Measurements from ENCODE around the gene MAGI2.
A peak's percentile ranks its signal among the peaks of the same experiment; 100 is the strongest.

Gene MAGI2

DNA sequence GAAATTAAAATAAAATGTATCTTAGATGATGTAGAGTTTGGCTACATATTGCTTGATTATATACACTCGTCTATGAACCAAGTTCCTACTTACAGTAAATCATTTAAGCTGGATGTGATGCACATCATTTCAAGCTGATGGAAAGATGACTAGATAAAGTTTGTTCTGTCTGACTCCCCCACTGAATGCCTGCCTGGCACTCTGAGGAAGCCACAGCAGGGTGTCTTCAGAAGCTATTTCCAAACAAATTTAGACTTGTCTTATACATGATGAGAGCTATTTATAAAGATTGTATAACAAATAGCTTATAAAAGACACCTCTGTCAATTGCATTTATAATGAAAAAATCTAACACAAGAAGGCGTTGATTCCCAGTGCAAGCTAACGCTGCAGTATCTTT lies 741.4 kb downstream of the MAGI2 start:
- no peak for DNase-seq

DNA sequence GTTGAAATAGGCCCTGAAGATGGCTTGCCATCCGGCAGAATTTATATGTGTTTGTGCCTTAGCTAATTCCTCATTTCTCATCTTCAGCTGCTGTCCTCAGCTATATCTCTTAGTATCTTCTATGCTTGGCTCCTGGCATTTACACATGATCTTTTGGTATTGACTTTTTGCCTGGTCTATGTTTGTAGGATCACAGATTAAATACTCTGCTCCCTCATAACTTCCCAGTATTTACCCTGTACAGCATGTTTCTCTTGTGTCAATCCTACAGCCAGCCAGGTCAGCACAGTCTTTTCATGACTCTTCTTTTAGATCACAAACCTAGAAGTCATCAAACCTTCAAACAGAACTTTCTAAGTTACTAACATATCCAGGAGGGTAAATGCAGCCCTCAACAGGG lies 743.8 kb downstream of the MAGI2 start:
- no peak for DNase-seq

DNA sequence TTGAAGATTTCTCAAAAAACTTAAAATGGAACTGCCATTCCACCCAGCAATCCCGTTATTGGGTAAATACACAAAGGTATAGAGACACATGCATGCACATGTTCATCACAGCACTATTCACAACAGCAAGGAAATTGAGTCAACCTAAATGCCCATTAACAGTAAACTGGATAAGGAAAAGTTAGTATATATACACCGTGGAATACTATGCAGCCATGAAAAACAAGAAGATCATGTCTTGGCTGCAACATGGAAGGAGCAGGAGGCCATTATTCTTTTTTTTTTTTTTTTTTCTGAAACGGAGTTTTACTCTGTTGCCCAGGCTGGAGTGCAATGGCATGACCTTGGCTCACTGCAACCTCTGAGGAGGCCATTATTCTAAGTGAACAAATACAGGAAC lies 749.0 kb downstream of the MAGI2 start:
- no peak for DNase-seq

DNA sequence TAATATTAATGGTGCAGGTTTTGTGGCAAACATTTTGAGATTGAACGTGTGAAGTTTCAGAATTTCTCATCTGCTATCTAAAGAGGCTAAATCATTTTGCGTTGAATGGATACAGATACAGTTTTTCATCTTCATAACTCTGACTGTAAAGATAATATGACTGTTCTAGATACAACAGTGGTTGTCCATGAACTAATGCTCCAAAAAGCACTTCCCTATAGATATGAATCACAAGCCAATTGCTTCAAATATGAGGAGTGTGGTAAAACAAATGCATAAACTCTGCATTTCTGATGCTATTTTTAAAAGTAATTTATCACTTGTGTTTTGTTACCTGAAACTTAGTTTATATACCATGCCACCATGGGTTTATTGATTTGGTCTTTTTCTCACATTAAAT lies 750.1 kb downstream of the MAGI2 start:
- peak; percentile 66 for DNase-seq

DNA sequence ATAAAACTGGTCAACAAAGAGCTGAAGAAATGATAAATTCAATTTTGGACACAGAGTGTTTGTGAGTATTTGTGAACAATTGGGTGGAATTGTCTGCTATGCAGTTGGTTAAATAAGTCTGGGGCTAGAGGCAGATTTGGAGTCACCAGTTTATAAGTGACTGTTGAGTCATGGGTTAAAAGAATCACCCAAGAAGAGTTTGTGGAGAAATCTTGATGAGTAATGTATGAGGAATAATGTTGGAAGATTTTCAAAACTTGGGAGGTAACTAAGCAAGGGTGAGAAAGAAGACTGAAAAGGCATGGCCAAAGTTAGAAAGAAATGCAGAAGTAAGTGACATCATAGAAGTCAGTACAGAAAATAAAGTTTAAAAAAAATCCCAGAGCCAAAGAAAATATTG lies 750.7 kb downstream of the MAGI2 start:
- peak; percentile 99 for DNase-seq

DNA sequence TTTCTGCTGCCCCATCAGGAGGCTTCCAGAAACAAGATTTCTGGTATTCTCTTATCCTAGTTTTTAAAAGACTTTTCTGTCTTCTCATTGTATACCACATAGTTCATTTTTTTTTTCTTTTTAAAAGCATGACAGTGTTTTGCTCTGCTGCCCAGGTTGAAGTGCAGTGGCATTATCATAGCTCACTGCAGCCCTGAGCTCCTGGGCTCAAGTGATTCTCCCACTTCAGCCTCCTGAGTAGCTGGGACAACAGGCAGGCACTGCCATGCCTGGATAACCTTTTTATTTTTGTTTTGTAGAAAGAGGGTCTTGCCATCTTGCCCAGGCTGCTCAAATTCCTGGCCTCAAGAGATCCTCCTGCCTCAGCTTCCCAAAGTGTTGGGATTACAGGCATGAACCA lies 757.6 kb downstream of the MAGI2 start:
- no peak for DNase-seq

DNA sequence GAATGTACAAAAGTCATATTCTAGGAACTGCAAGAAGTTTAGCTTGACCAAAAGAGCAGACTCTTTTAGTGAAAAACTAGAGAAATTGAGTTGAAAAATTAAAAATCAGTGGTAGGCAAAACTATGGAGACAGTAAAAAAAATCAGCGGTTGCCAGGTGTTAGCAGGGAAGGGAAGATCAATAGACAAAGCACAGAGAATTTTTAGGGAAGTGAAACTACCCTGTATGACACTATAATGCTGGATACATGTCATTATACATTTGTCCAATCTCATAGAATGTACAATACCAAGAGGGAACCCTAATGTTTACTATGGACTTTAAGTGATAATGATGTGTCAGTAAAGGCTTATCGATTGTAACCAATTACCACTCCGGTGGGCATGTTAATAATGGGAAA lies 761.9 kb downstream of the MAGI2 start:
- no peak for DNase-seq

DNA sequence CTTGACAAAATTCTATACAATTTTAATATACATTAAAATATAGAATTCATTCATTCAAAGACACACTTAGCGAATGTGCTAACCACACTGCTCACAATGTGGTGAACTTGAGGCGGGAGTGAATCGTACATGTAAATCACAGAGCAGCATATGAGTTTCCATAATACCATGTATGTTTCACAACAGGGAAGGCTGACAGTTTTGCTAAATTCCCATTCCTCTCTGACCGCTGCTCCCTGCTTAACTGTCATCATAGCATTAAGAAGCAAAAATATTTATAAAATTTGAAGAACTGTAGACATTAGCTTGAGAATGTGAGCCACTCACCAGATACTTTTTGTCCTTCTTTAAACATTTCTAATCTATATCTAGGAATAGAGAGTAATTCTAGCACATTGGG lies 763.3 kb downstream of the MAGI2 start:
- peak; percentile 63 for DNase-seq

DNA sequence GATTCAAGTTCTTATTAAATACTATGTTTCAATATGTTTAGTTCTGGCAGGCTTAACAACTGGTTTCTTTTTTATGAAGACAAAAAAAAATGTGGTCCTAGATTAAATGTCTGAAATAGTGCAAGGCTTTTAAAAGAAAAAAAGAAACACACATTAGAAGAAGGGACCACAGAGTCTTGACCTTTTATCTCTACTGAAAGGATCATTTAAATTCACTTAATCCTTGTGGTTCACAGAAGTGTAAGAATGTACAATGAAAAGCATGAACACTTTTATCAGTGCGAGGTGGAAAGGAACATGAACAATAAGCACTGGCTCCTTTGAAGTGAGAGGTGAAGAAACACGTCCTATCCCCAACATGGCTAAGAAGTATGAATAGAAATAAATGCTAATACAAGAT lies 765.1 kb downstream of the MAGI2 start:
- DNase-seq, result no peak

DNA sequence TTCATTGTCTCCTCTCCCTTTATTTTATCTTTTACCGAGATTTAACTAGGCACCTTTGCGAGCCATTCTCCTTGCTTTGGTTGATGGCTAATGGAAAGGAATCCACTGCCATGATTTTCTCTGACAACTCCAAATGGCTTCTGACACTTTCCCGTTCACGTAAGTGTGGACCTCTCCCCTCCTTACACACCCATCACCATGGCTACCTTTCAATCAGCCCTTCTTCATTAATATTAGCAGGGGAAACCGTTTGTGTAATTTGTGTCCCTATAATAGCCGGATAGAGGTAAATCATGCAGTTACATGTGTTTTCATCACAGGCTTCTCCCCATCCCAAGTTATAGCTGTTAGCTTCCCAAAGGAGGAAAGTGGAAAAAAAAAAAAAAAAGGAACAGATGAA lies 767.3 kb downstream of the MAGI2 start:
- DNase-seq, result no peak

DNA sequence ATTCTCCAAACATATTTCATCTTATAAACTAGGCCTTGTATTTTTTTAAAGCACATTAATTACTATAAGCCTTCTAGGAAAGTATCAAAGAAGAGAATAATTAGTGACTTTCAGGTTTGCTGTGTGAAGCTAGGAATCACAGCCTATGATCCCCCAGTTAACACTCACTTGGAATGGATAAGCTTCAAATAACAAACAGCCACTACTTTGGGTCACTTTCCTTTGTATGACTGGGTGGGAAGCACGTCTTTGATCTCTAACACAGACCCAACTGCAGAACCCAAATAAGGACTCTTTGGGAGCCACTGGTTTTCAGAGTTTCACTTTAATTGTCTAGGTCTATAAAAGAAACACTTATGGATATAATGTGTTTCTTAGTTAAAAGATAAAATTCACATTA lies 769.3 kb downstream of the MAGI2 start:
- DNase-seq, result no peak

DNA sequence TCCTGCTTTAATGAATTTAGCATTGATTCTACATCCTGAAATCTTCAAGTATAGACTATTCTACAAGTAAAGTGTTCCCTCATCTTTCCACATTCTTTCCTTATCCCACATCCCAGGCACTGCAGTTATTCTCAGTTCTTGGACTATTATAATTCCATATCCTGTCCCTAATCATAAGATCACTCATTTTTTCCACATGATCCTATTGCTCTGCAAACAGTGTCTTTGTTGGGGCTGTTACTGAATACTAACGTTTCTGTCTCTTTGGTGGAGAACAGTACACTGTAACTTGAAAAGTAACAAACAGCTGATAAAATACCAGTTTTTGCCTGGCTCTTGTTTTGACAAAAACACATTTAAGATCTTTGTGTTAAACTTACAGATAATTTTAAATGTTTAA lies 769.9 kb downstream of the MAGI2 start:
- DNase-seq, result no peak

DNA sequence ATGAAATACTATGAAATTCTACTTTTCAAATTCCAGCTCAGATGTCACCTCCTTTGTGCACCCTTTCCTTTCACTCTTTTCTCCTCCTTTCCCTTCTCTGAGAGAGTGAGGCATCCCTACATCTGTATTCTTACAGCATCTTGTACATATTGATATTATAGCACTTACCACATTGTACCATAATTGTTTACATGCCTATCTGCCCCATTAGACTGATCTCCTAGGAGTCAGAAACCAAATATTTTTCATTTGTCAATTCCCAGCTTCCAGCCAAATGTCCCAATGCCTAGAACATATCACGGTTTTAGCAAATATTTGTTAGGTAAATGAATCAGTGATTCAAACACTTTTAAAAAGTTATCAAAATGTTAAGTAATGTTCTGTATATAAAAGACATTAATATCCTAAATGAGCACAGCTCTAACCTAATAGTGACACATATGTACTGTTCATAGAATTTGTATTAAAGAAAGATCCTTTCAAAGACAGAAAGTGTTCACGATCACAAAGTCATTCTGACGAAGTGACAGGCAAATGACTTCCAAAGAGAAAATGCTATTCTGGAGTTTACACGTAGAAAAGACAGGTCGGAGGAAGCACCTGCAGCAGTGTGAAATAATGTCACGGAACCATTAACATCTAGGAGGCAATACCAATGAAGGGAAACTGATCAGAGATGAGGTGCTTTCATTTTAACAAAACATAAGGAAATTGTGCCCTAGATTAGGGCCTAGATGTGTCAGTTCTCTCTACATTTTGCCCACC lies 774.2 kb downstream of the MAGI2 start:
- DNase-seq, result no peak

DNA sequence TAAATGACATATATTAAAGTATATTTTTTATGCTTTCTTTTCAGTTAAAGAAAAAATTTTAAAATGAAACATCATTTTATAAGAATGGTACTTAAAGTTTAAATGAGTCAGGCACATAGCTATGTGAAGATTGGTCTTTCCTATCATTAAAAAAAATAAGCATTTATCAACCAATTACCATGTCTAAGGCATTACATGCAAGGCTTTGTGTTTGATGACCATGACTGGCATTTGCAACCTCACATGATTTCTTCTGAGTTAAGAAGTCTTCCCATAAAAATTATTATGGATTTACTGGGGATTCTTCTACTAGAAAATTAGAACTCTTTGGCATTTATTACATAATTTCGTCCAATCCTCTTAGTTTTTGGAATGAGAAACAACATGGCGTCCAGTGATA lies 776.1 kb downstream of the MAGI2 start:
- peak; percentile 74 for DNase-seq

DNA sequence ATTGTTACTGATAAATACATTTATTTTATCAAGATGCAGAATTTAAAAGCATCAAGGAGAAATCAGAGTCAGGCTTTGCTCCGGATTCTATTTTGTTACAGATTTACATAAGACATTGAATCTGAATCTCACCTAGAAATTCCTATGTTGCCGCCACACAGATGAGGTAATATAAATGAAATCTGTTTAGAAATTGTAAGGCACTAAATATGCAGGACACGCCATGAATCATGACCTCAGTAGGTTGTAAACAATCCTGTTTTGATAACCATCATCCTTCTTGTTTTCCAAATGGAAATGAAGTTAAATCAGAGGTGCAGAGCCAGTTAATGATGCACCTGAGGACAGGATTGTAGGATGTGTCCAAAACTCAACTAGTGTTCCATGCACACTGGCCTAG lies 778.0 kb downstream of the MAGI2 start:
- no peak for DNase-seq

DNA sequence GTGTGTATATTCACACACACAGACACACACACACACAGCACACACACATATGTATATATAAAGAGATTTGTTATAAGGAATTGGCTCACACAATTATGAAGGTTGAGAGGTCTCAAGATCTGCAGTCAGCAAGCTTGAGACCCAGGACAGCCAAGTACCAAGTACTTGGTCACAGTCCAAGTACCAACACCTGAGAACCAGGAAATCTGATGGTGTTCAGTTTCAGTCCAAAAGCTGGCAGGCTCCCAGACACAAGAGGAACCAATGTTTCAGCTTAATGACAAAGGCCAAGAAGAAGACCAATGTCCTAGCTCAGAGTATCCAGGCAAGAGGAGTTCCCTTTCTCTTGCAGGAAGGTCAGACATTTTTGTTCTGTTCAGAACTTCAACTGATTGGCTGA lies 780.2 kb downstream of the MAGI2 start:
- no peak for DNase-seq

DNA sequence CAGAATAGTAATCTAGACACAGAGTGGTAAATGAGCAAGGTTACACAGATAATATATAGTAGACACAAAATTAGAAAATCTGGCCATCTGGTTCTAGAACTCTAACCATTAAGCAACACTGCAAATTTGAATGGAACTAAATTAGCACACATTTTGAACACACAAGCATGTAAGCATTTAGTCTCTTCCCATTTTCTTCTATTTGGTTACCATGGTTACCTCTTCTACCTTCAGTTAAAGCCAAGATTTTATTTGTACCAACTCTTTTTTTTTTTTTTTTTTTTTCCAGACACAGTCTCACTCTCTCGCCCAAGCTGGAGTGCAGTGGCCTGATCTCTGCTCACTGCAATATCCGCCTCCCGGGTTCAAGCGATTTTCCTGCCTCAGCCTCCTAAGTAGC lies 790.5 kb downstream of the MAGI2 start:
- no peak for DNase-seq

DNA sequence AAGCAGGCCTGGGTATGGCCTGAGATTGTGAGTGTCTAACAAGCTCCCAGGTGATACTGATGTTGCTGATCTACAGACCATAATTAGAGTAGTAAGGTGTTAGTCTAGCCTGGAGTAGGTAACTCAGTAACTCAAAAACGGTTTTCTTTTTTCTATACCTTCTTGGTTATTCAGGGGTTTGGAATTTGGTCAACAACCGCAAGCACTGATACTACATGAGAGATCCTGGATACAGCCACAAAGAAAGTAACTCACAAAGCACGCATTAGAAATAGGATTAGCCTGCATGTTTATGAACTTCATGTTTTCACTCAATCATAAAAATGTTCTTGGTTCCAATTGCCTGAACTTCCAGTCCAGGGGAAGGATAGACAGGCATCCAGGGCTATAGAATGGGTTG lies 803.5 kb downstream of the MAGI2 start:
- no peak for DNase-seq

DNA sequence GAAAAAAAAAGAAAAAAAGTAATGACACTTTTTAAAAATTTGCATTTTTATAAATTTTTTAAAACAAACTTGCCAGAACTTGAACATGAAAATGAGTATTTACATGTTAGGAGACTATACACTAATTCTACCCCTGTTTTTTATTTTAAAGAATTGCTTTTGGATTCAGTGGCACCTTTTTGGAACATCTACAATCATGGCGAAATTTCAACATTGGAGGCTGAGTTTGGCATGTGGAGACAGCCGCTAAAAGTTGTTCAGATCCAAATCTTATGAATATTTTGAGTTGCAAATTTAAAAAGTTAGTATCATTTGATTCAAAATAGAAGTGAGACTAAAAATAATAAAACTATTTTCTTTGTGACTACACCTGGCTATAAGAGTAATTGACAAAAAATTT lies 804.2 kb downstream of the MAGI2 start:
- no peak for DNase-seq

DNA sequence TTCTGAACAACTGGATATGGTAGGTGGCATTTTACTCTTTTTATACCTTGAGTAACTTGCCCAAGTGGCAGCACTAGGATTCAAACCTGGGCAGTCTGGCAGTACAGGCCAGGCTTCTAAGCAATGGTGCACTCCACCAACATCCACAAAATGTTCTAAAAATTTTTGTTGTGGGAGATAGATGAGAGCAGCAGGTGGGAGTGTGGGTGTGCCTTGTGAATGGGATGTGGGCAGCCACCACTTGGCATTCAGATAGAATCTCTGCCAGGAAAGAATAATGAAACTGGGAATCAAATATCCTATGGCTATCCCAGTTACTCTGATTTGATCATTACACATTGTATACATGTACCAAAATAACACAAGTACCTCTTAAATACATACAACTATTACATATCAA lies 810.7 kb downstream of the MAGI2 start:
- no peak for DNase-seq

DNA sequence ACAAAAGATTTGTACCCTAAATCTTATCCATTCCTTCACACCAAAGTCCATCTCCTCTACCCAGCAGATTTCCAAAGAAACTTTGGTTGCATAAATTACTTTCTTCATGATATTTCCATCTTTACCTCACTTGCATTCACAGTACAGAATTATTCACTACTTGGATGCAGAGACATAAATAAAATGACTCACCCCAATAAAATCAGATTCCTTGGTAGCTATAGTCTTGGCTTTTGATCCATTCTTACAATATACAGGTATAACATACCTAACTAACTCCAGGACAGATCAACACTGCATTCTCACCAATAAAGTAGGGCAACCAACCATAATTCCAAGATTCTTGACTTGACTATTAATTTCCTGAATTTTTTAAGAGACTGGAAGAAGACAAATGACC lies 815.1 kb downstream of the MAGI2 start:
- DNase-seq, result no peak

DNA sequence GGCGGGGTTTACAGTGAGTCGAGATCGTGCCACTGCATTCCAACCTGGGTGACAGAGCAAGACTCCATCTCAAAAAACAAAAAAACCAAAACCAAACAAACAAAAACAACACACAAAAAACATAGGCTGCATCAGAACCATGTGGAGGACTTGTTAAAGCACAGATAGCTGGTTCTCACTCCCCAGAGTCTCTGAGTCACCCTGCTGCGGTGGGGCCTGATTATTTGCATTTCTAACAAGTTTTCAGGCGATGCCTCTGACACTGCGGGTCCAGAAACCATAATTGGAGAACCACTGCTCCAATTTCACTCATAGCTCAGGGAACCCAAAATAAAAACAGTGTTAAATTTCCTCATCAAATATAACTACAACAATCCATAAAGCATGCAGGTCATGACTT lies 816.7 kb downstream of the MAGI2 start:
- no peak for DNase-seq

DNA sequence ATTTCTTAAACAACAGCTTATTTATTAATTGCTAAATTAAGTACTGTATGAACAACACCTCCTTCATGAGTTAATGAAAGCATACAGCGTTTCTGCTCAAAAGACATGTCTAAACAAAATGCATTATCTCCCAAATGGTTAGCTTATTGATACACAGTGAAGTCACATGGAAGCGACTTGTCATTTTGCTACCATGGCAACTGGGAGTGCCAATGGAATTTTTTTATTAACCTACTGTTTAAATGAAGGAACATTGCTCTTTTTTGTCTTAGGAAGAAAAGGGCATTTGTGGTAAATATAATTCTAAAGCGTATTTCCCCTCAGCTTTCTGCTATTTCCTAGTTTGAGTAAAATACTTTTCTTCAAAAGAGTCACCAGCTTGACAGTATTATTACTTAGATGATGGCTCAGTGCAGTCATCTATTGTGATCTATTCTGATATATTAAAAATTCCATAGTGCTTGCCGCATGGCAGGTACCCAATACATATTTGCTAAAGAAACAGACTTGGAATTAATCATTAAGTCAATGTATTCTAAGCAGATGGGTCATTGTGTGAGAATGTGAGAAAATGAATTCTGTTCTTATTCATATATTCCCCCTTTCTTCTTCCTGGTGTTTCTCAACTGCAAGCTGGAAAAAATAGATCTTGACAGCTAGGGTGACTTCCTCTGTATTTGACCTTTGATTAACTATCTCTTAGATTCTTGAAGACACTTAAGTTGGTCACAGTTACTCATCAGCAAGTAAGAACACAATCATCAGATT lies 818.3 kb downstream of the MAGI2 start:
- DNase-seq, result peak; percentile 39

DNA sequence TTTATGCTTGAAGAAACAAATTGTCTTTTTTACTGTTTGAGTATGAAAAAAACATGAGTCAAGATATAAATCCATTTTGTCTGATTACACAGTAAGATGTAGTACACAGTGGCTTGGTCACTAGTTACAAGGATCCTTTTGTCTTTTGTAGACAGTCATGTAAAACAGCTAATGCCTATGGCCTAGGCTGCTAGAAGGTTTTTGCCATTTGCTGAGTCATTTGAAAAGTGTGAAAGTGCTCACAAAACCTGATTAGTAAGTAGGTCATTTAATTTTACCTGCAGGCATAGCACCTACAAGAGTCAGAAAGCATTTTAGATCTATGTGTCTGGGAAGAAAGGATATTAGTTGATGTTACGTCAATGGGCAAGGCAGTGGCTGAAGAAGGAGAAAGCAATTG lies 819.4 kb downstream of the MAGI2 start:
- DNase-seq, result no peak

DNA sequence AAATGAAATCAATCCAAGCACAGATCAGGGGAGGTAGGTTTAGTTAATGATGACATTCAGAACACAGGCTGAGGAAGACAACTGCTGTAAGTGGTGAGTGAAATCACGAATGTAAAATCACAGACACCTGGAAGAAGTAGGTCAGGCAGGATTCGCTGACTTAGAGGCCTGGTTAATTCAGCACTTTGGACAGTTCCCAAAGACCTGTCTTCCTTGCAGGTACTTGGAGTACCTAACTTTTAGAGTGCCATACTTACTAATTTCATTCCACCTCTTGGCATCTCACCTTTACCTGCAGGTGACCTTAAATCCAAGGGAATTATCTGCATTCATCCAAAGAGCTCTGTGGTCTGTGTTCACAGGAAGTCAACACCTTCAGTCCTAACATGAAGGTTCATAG lies 832.5 kb downstream of the MAGI2 start:
- no peak for DNase-seq

Data from fibroblast of skin of back (primary cell).